Measurements from ENCODE around the gene AOC2. TPM values are rescaled to one million over a fixed set of nuclear protein-coding genes. Genes with fewer than 3 reads are reported as not detected.

The AOC2 gene
- 3.7 TPM in 2 replicates for total RNA-seq (2021)
- Bru-seq, nascent RNA: percentile 58 among the genes with signal in this experiment
- percentile 77 among the genes with signal in this experiment for BruChase-seq, experiment 1, labeled RNA remaining after a 2-hour chase
- percentile 79 among the genes with signal in this experiment for BruChase-seq, experiment 2, labeled RNA remaining after a 6-hour chase
- long read RNA-seq: 0 reads

GRCh38 chr17:42844271-42844670 lies at the start of gene AOC2:
Gene AOC2, plus strand, starts transcription at chr17:42844580. Its CDS starts 47 bp downstream, at chr17:42844627.
- no peak for TF ChIP-seq EZH2 (IDR thresholded peaks at IDR 0.05; ENCODE audit: low read depth)
- no peak for TF ChIP-seq CTCF (conservative IDR thresholded peaks at IDR 0.05)
- Histone ChIP-seq H3K9me2 (ENCODE audit: insufficient read depth) (no peaks in the 10 kb centered on the region), H4K20me1 (ENCODE audit: insufficient read depth) (peaks cover 8% of the 10 kb centered on the region), H3K27ac (no peak within 1 kb of the TSS), H3K36me3 (ENCODE audit: low read depth) (peaks cover 16% of the 10 kb centered on the region; the same call in 1 of the 2 replicates), H2AFZ (no peak within 1 kb of the TSS), H3K9me3 (ENCODE audit: insufficient read depth, low read depth) (no peaks in the 10 kb centered on the region), H3K4me3 (no peak within 1 kb of the TSS), H3K27me3 (ENCODE audit: insufficient read depth, low read depth) (no peaks in the 10 kb centered on the region), H3K4me2 (no peak within 1 kb of the TSS), H3K4me1 (replicated peaks; ENCODE audit: insufficient read depth) (no peaks in the 10 kb centered on the region), H3F3A (ENCODE audit: insufficient read depth, low read depth) (peaks cover 36% of the 10 kb centered on the region; the same call in 1 of the 2 replicates), H3K79me2 (ENCODE audit: low read depth) (no peaks in the 10 kb centered on the region)
- CTCF ChIA-PET: interaction anchor here (1.7 kb wide), 1 partner anchor 85 kb away, joined by 10 read pairs; no protein-coding TSS in a partner anchor
- intact Hi-C loops (cut with micrococcal nuclease; ENCODE audit: unreplicated experiment): no loop called here
- POLR2A ChIA-PET (ENCODE audit: unreplicated experiment): interaction anchor here (0.7 kb wide), 1 partner anchor 26 kb away, joined by 4 read pairs; no protein-coding TSS in a partner anchor
- no peak for DNase-seq
- BruUV-seq (replicated peaks): no TSS peak

GRCh38 chr17:42795061-42795460 lies 49.3 kb upstream of the AOC2 start:
- Histone ChIP-seq H3K4me2 (no peak overlapping the region), H3F3A (ENCODE audit: insufficient read depth, low read depth) (peaks cover 15% of the 10 kb centered on the region), H2AFZ (no peak overlapping the region), H3K4me1 (replicated peaks; ENCODE audit: insufficient read depth) (peaks cover 12% of the 10 kb centered on the region), H4K20me1 (ENCODE audit: insufficient read depth) (no peaks in the 10 kb centered on the region), H3K79me2 (ENCODE audit: low read depth) (peaks cover 22% of the 10 kb centered on the region), H3K9me3 (ENCODE audit: insufficient read depth, low read depth) (no peaks in the 10 kb centered on the region), H3K36me3 (ENCODE audit: low read depth) (peaks cover 6% of the 10 kb centered on the region; the same call in 1 of the 2 replicates), H3K4me3 (no peak overlapping the region), H3K27me3 (ENCODE audit: insufficient read depth, low read depth) (no peaks in the 10 kb centered on the region), H3K9me2 (ENCODE audit: insufficient read depth) (no peaks in the 10 kb centered on the region), H3K27ac (no peak overlapping the region)
- intact Hi-C loops (cut with micrococcal nuclease; ENCODE audit: unreplicated experiment): no loop called here
- ChIA-PET POLR2A (ENCODE audit: unreplicated experiment) (no interaction called here), CTCF (interaction anchor here (0.5 kb wide), 1 partner anchor 18 kb away, joined by 3 read pairs; no protein-coding TSS in a partner anchor)
- BruUV-seq (replicated peaks): no TSS peak
- DNase-seq: no peak
- TF ChIP-seq CTCF (conservative IDR thresholded peaks at IDR 0.05) (no peak), EZH2 (IDR thresholded peaks at IDR 0.05; ENCODE audit: low read depth) (no peak)

GRCh38 chr17:42795465-42795864 lies 48.9 kb upstream of the AOC2 start:
- POLR2A ChIA-PET (ENCODE audit: unreplicated experiment): interaction anchor here (0.6 kb wide), 1 partner anchor 23 kb away, joined by 4 read pairs; no protein-coding TSS in a partner anchor
- H3K4me2 ChIP-seq: no peak overlapping the region
- H3K9me2 ChIP-seq (ENCODE audit: insufficient read depth): no peaks in the 10 kb centered on the region
- H4K20me1 ChIP-seq (ENCODE audit: insufficient read depth): no peaks in the 10 kb centered on the region
- H3K4me3 ChIP-seq: no peak overlapping the region
- no peak for DNase-seq
- H3K27me3 ChIP-seq (ENCODE audit: insufficient read depth, low read depth): no peaks in the 10 kb centered on the region
- peaks cover 12% of the 10 kb centered on the region for H3K4me1 ChIP-seq (replicated peaks; ENCODE audit: insufficient read depth)
- no peak for TF ChIP-seq CTCF (conservative IDR thresholded peaks at IDR 0.05)
- TF ChIP-seq EZH2 (IDR thresholded peaks at IDR 0.05; ENCODE audit: low read depth): no peak
- peaks cover 15% of the 10 kb centered on the region for H3F3A ChIP-seq (ENCODE audit: insufficient read depth, low read depth)
- intact Hi-C loops (cut with micrococcal nuclease; ENCODE audit: unreplicated experiment): no loop called here
- no TSS peak for BruUV-seq (replicated peaks)
- H3K36me3 ChIP-seq (ENCODE audit: low read depth): peaks cover 6% of the 10 kb centered on the region; the same call in 1 of the 2 replicates
- peaks cover 22% of the 10 kb centered on the region for H3K79me2 ChIP-seq (ENCODE audit: low read depth)
- H3K27ac ChIP-seq: no peak overlapping the region
- no peak overlapping the region for H2AFZ ChIP-seq
- H3K9me3 ChIP-seq (ENCODE audit: insufficient read depth, low read depth): no peaks in the 10 kb centered on the region
- CTCF ChIA-PET: interaction anchor here (0.5 kb wide), 1 partner anchor 18 kb away, joined by 3 read pairs; no protein-coding TSS in a partner anchor
